Gastrocnemius medialis (tissue), 4 donors: ENCODE measurements around the gene NIT1. TPM values are rescaled to one million over a fixed set of nuclear protein-coding genes. Genes with fewer than 3 reads are reported as not detected.

Experiments used
- ATAC-seq, 2 donors: fragments of 150-250 bp; one replicate each; pipeline ENCODE4 v1.9.1; 2016
- DNase-seq, 2 donors: peaks; one replicate each; pipeline ENCODE4 v3.0.0-alpha.2; 2019
- H3K27ac ChIP-seq, 4 donors: fragments of 200-600 bp; sonication (generic); 1 replicate in 1 of 4; 2 replicates in 3 of 4; pipeline ENCODE4 v1.5.1; 2016 to 2018; ENCODE audit warnings: mild to moderate bottlenecking in 2 of 4, moderate library complexity in 1 of 4
- H3K27me3 ChIP-seq, 3 donors: fragments of 200-600 bp; sonication (generic) in 2 of 3; 1 replicate in 1 of 3; 2 replicates in 2 of 3; pipeline versions ENCODE4 v1.5.1 to v1.6.0; 2016 to 2019; ENCODE audit warnings: mild to moderate bottlenecking in 1 of 3, moderate library complexity in 1 of 3
- H3K36me3 ChIP-seq, 2 donors: fragments of 200-600 bp; sonication (generic) in 1 of 2; one replicate each; pipeline ENCODE4 v1.5.1; 2017 to 2018
- H3K4me1 ChIP-seq, 2 donors: fragments of 200-600 bp; sonication (generic) in 1 of 2; one replicate each; pipeline ENCODE4 v1.5.1; 2016 to 2017; ENCODE audit warnings: mild to moderate bottlenecking in 2 of 2
- H3K4me3 ChIP-seq, 4 donors: fragments of 200-600 bp; sonication (generic) in 3 of 4; 1 replicate in 1 of 4; 2 replicates in 3 of 4; pipeline ENCODE4 v1.5.1; 2016 to 2019; ENCODE audit warnings: mild to moderate bottlenecking in 2 of 4
- H3K9me3 ChIP-seq, 3 donors: fragments of 200-600 bp; sonication (generic) in 2 of 3; 1 replicate in 1 of 3; 2 replicates in 2 of 3; pipeline ENCODE4 v1.5.1; 2016 to 2019
- POLR2A ChIP-seq, 2 donors: fragments of 450-650 bp; IDR thresholded peaks; one replicate each; pipeline ENCODE4 v1.6.1; 2017; ENCODE audit warnings: antibody characterized with exemption in 2 of 2, mild to moderate bottlenecking in 2 of 2, moderate library complexity in 2 of 2
- in situ Hi-C, 4 donors: fragments of 200-750 bp; cut with MboI; loops; one replicate each; pipeline versions ENCODE4 v1.15.0 to v1.8.0; 2017; ENCODE audit warnings: low sequenced_read_pairs in 4 of 4
- intact Hi-C: fragments of 100-400 bp; cut with DNase I; formaldehyde crosslinking; loops from one replicate; pipeline ENCODE4 v1.15.1; 2023; ENCODE audit warnings: low total_unique reads
- total RNA-seq, 4 donors: library from RNA; depleted of rRNA; stranded (reverse); fragments of >200 nt; gene quantifications; one replicate each; pipeline versions ENCODE4 v1.1.0 to v1.2.3, GENCODE V29; 2016
- TF ChIP-seq, protein P1 (sequence below), 5 experiments: fragments of 450-650 bp in 3 of 5; fragments of 200-600 bp in 2 of 5; sonication (generic) in 2 of 5; IDR thresholded peaks in 4 of 5; conservative IDR thresholded peaks in 1 of 5; 1 replicate in 4 of 5; 2 replicates in 1 of 5; pipeline ENCODE4 v1.5.1; 2016 to 2019; ENCODE audit warnings: antibody characterized with exemption in 5 of 5, mild to moderate bottlenecking in 3 of 5, moderate library complexity in 3 of 5

NIT1 gene
- total RNA-seq, 4 donors from 2014 or later = 16.1 to 20.4 (median 17.9) TPM

DNA sequence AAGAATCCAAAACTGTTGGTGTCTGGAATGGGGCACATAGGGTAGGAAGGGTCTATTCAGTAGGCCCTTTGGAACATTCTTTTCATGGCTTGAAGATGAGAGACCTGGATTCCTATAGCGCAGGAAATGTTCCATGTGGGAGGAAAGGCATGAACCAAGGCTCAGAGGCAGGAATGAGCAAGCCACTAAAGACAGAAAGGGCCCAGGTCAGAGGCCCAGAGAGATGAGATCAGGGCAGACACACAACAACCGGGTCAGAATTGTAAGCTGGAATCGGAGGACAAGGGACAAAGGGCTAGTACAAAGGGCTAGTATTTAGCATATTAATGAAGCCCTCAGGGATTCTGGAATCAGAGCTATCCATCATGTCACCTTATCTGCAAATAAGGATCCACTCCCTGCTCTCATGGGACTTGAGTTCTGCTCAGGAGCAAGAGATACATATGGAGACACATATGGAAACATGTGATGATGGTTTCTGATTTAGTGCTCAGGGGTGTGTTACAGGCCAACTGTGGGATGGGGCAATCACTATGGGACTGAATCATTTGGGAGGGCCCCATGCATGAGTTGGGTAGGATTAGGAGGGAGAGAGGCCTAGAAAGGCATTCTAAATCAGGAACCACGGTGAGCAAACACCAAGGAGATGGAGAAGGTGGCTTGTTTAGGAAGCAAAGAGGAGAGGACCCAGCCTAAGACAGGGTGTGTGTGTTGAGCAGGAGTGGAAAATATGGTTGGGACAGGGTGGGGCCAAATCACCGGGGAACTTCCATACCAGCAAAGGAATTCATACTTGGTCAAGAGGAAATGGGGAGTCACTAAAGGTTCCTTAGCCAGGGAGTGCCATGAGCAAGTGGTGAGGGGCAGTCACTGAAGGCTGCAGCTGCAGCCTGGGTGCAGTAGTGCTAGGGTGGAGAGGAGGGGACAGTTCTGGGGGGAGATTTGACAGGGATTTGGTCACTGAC, 37.2 kb upstream of the NIT1 start:
- Histone ChIP-seq H3K9me3 (no peaks in the 10 kb centered on the region), H3K27ac (no peak overlapping the region), H3K4me1 (no peaks in the 10 kb centered on the region), H3K27me3 (no peaks in the 10 kb centered on the region), H3K36me3 (no peaks in the 10 kb centered on the region), H3K4me3 (no peak overlapping the region)
- no peak for DNase-seq
- intact Hi-C loops (no loop called here), in situ Hi-C loops (no loop called here)
- TF ChIP-seq, protein P1, sequence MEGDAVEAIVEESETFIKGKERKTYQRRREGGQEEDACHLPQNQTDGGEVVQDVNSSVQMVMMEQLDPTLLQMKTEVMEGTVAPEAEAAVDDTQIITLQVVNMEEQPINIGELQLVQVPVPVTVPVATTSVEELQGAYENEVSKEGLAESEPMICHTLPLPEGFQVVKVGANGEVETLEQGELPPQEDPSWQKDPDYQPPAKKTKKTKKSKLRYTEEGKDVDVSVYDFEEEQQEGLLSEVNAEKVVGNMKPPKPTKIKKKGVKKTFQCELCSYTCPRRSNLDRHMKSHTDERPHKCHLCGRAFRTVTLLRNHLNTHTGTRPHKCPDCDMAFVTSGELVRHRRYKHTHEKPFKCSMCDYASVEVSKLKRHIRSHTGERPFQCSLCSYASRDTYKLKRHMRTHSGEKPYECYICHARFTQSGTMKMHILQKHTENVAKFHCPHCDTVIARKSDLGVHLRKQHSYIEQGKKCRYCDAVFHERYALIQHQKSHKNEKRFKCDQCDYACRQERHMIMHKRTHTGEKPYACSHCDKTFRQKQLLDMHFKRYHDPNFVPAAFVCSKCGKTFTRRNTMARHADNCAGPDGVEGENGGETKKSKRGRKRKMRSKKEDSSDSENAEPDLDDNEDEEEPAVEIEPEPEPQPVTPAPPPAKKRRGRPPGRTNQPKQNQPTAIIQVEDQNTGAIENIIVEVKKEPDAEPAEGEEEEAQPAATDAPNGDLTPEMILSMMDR (IDR thresholded peaks at IDR 0.05 in 4 of 5, conservative IDR thresholded peaks at IDR 0.05 in 1 of 5) = no peak
- no peak for TF ChIP-seq POLR2A (IDR thresholded peaks at IDR 0.05)
- ATAC-seq = no peak

GRCh38 chr1:161081519-161081918, 36.4 kb upstream of the NIT1 start:
- no peaks in the 10 kb centered on the region for H3K27me3 ChIP-seq
- TF ChIP-seq, protein P1 (IDR thresholded peaks at IDR 0.05 in 4 of 5, conservative IDR thresholded peaks at IDR 0.05 in 1 of 5) = no peak
- no peak for TF ChIP-seq POLR2A (IDR thresholded peaks at IDR 0.05)
- in situ Hi-C loops (no loop called here), intact Hi-C loops (no loop called here)
- no peaks in the 10 kb centered on the region for H3K9me3 ChIP-seq
- no peaks in the 10 kb centered on the region for H3K36me3 ChIP-seq
- H3K4me3 ChIP-seq = no peak overlapping the region
- ATAC-seq = no peak
- H3K4me1 ChIP-seq = no peaks in the 10 kb centered on the region
- no peak for DNase-seq
- H3K27ac ChIP-seq = no peak overlapping the region

GRCh38 chr1:161082483-161082882, 35.4 kb upstream of the NIT1 start:
- no peaks in the 10 kb centered on the region for H3K27me3 ChIP-seq
- no peaks in the 10 kb centered on the region for H3K36me3 ChIP-seq
- no peak overlapping the region for H3K27ac ChIP-seq
- H3K9me3 ChIP-seq = no peaks in the 10 kb centered on the region
- DNase-seq = no peak
- no peak for ATAC-seq
- in situ Hi-C loops = no loop called here
- H3K4me1 ChIP-seq = no peaks in the 10 kb centered on the region
- H3K4me3 ChIP-seq = no peak overlapping the region
- no peak for TF ChIP-seq POLR2A (IDR thresholded peaks at IDR 0.05)
- TF ChIP-seq, protein P1 (IDR thresholded peaks at IDR 0.05 in 4 of 5, conservative IDR thresholded peaks at IDR 0.05 in 1 of 5) = no peak
- intact Hi-C loops = no loop called here

- ATAC-seq = peak; percentile 80 to 87
- Histone ChIP-seq H3K27me3 (no peaks in the 10 kb centered on the region), H3K36me3 (no peaks in the 10 kb centered on the region), H3K9me3 (no peaks in the 10 kb centered on the region), H3K4me3 (no peak overlapping the region), H3K4me1 (no peaks in the 10 kb centered on the region), H3K27ac (no peak overlapping the region)
- peak; percentile 61 to 84 for DNase-seq
- intact Hi-C loops (no loop called here), in situ Hi-C loops (no loop called here)
- TF ChIP-seq, protein P1 (IDR thresholded peaks at IDR 0.05 in 4 of 5, conservative IDR thresholded peaks at IDR 0.05 in 1 of 5) = no peak
- no peak for TF ChIP-seq POLR2A (IDR thresholded peaks at IDR 0.05)
Measured at GRCh38 chr1:161082996-161083747, 34.7 kb upstream of the NIT1 start.
